Epithelial cell of proximal tubule (primary cell): ENCODE results near the gene SHOC2. TPM values are rescaled to one million over a fixed set of nuclear protein-coding genes. Genes with fewer than 3 reads are reported as not detected.

Experiments used
- DNase-seq: peaks from one replicate; pipeline ENCODE4 v3.0.0-alpha.2; 2011; ENCODE audit warnings: low read depth
- H3K4me3 ChIP-seq: 2 replicates; pipeline ENCODE4 v1.5.1; 2011; ENCODE audit warnings: low read depth, mild to moderate bottlenecking, low read length
- CTCF ChIP-seq: conservative IDR thresholded peaks from 2 replicates; pipeline ENCODE4 v1.5.1; 2012; ENCODE audit warnings: low read depth, mild to moderate bottlenecking, low read length
- total RNA-seq: library from RNA; depleted of rRNA; stranded (reverse); fragments of >200 nt; gene quantifications from 2 replicates; pipeline ENCODE4 v1.2.3, GENCODE V29; 2015

SHOC2 gene
- total RNA-seq, 1 donor from 2014 or later = 14.1 TPM

GRCh38 chr10:110876000-110876399 is 43.4 kb upstream of the SHOC2 start:
- TF ChIP-seq CTCF = no peak
- no peak overlapping the region for H3K4me3 ChIP-seq
- DNase-seq = no peak

- H3K4me3 ChIP-seq = no peak overlapping the region
- no peak for DNase-seq
- TF ChIP-seq CTCF = no peak
Measured at GRCh38 chr10:110876788-110877187, 42.6 kb upstream of the SHOC2 start.

- no peak for DNase-seq
- H3K4me3 ChIP-seq = no peak overlapping the region
- TF ChIP-seq CTCF = no peak
Measured at GRCh38 chr10:110880012-110880411, 39.4 kb upstream of the SHOC2 start.

- no peak for TF ChIP-seq CTCF
- DNase-seq = no peak
- H3K4me3 ChIP-seq = no peak overlapping the region
Measured at GRCh38 chr10:110881247-110881646, 38.2 kb upstream of the SHOC2 start.

- TF ChIP-seq CTCF = no peak
- H3K4me3 ChIP-seq = no peak overlapping the region
- DNase-seq = no peak
Measured at GRCh38 chr10:110881905-110882304, 37.5 kb upstream of the SHOC2 start.

GRCh38 chr10:110883924-110884323 is 35.5 kb upstream of the SHOC2 start:
- no peak for TF ChIP-seq CTCF
- no peak for DNase-seq
- no peak overlapping the region for H3K4me3 ChIP-seq

GRCh38 chr10:110885932-110886674 is 33.3 kb upstream of the SHOC2 start:
- DNase-seq = no peak
- TF ChIP-seq CTCF = no peak
- H3K4me3 ChIP-seq = no peak overlapping the region
